Measurements from ENCODE around the gene HEXIM1.
"Not testable (repeated sequence)": the region's sequence is repeated elsewhere in the genome, so short reads cannot be mapped to it uniquely, and the experiment has no call there.

The HEXIM1 gene

GRCh38 chr17:45114117-45114932, 34.0 kb upstream of the HEXIM1 start:
- DNase-seq = no peak

- no peak for DNase-seq
Measured at GRCh38 chr17:45115015-45115625, 33.2 kb upstream of the HEXIM1 start.

GRCh38 chr17:45115871-45116270, 32.4 kb upstream of the HEXIM1 start:
- no peak for DNase-seq

DNA sequence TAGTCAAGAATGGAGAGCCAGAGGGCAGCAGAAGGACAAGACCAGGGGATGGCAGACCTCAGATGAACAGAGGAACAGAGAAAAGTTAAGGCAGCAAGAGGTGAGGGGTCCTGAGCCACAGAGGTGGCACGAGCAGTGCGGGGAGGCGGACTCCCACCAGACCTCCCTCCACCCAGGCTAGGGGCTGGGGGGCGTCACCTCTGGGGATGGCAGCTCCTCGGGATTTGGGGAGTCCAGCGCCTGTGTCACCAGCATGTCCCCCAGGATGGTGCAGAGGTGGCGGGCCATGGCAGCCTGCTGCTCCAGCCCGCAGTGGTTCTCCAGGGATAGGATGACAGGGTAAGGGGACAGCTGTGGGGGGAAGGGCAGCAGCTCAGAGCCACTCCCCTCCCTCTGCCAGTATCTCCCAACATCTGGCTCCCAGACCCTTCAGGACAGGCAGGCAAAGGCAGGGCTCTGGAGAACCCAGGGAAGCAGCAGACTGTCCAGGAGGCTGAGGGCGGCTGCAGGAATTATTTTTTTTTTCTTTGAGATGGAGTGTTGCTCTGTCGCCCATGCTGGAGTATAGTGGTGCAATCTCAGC, 31.8 kb upstream of the HEXIM1 start:
- DNase-seq = no peak

DNA sequence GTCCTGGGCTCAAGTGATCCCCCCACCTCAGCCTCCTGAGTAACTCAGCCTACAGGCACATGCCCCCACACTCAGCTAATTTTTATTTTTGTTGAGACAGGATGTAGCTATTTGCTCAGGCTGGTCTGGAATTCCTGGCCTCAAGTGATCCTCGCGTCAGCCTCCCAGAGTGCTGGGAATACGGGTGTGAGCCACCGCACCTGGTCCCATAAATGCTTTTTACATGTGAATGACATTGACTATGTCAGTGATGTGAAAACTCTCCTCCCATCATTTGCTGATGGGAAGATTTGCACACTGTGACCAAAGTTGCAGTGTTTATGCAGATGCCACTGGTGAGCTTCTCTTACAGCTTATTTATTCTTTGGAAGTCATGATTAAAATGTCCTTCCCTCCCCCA, 30.9 kb upstream of the HEXIM1 start:
- no peak for DNase-seq

DNA sequence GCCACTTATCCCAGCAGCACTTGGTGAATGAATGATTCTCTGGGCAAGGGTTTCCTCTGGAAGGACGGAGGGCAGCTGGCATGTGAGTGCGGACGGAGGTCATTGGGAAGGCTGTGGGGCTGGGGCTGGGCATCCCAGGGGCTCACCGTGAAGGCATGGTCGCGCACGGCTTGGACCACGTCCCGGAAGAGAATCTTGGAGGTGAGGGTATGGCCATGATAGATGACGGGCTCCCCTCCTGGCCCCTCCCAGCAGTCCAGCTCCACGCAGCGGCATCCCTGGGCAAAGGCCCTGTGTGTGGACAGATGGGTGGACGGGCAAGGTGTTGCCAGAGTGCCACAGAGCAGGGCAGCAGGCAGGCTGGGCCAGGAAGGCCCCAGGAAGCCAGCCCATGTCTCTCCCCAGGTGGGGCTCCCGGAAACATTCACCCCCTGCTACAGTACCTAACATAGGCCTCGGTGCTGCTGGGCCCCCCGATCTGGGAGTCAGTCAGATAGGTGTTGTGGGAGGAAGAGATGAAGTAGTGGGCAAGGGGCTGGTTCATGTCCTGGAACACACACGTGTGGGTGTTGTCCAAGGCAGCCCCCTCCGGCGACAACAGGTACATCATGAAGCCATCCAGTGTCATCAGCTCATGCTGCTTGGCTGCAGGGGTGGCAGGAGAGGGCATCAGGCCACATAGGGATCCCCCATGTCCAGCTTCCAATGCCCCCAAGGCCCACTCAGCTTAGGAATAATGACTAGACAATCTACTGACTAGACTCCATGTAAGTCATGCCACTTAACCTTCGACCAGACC, 30.2 kb upstream of the HEXIM1 start:
- DNase-seq = no peak

GRCh38 chr17:45118691-45119090, 29.6 kb upstream of the HEXIM1 start:
- DNase-seq = no peak

DNA sequence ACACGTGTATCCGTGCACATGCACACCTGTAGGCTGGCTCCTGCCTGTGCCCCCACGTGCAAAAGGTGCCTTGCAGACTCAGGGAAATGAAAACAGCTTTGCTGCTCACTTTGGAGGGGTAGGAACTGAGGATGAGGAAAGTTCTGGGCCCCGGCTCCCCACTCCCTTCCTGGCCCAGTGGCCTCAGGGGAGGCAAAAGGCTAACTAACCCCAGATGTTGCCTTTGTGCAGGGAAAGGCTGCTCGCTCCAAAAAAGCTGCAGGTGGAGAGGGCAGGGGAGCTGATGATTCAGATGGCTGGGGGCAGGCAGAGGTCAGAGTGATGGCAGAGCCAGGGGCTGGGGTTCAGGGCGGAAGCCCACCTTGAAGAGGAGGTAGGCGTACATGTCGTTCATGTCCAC, 28.3 kb upstream of the HEXIM1 start:
- no peak for DNase-seq

DNA sequence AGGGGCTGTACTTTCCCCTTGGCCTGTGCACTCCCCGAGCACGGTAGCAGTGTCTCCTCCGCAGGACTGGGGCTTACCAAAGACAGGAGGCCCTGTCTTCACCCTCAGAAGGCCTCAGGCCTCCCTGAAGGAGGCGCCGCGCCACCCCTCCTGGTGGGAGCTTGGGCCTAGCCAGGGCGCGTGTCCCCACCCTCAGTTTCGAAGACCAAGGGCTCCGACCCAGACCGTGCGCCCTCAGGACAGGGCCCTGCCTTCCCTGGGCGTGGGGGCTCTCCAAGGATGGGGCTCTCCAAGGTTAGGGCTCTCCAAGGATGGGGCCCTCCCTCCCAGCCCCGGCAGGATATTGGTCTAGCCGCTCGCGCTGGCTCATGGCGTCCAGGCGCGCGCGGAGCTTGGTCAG, 27.7 kb upstream of the HEXIM1 start:
- DNase-seq = no peak

GRCh38 chr17:45121055-45121454, 27.2 kb upstream of the HEXIM1 start:
- DNase-seq = no peak

GRCh38 chr17:45123076-45123770, 25.1 kb upstream of the HEXIM1 start:
- DNase-seq = no peak

DNA sequence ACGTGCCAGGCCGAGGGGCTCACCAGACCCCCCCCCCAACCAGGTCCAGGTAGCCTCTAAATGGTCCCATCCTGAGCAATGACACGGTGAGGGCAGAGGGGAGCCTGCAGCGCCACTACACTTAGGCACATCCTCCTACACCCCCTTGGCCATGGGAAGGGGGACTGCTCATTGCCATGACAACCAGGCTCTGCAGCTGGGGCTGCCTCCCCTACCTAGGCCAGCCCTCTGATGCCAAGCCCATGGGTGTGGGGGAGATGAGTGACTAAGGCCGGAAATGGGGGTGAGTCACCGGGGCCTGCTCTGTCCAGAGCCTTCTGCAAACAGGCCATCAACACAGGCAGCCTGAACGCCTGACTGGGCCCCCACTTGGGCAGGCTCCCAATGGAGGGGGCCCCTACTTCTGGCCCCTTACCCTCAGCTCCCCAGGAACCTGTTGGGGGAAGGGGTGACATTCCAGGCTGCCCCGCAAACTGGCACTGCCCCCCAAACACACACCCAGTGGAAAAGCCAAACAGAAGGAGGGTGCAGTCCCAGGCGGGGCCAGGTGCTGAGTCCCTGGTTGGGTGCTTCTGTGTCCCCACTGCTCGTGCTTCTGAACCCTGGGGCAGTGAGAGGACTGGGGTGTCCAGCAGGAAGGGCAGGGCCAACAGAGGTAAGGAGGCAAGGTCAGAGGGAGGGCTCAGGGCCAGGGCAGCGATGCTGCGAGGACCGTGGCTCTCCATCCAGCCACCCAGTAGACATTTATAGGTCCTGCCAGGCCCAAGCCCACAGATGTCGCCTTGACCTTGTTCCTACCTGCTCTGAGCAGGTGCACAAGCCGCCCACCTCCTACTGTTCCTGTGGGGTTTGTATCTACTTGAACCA, 24.1 kb upstream of the HEXIM1 start:
- no peak for DNase-seq

- DNase-seq = not testable (repeated sequence)
Measured at GRCh38 chr17:45124797-45125122, 23.5 kb upstream of the HEXIM1 start.

DNA sequence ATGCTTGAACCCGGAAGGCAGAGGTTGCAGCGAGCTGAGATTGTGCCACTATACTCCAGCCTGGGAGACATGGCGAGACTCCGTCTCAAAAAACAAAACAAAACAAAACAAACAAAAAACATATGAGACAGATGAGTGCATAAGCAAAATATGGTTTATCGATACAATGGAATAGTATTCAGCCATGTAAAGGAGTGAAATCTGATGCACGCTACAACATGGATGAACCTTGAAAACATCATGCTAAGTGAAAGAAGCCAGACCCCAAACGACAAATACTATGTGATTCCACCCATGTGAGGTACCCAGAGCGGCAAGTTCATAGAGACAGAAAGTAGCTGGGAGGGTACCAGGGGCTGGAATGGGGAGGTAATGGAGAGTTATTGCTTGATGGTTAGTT, 22.8 kb upstream of the HEXIM1 start:
- DNase-seq = no peak

DNA sequence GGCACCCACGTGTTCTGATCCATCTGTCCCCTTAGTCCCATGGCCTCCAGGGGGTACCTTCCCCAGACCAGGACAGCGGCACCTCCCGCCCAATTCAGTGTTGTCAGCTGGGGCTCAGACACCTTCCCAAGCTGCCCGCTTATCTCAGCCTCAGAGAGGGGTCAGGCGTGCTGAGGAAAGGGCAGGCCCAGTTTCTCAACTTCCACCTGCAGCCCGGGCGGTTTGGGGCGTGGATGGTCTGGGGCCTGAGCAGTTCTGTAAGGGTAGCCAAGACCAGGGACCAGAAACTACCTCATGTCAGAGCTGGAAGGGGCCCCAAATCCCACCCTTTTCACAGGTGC, 21.1 kb upstream of the HEXIM1 start:
- DNase-seq = no peak

- no peak for DNase-seq
Measured at GRCh38 chr17:45127548-45128300, 20.6 kb upstream of the HEXIM1 start.

DNA sequence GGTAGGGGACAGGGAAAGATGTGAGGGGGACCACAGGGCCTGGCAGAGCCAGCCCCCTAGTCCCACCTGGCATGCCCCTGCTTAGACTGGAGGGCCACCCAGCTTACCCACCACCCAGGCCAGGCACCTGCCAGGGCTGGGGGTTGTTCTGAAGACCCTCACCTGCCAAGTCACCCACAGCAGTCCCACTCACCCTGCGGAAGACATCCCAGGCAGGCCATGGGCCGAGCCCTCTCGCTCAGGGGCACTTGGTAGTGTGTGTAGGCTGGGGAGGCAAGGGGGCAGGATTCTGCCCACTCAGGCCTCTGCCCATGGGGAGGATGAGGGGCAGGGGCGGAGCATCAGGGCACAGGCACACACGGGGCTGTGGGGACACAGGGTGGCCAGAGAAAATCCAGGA, 19.9 kb upstream of the HEXIM1 start:
- DNase-seq = no peak

- no peak for DNase-seq
Measured at GRCh38 chr17:45128989-45129388, 19.3 kb upstream of the HEXIM1 start.

DNA sequence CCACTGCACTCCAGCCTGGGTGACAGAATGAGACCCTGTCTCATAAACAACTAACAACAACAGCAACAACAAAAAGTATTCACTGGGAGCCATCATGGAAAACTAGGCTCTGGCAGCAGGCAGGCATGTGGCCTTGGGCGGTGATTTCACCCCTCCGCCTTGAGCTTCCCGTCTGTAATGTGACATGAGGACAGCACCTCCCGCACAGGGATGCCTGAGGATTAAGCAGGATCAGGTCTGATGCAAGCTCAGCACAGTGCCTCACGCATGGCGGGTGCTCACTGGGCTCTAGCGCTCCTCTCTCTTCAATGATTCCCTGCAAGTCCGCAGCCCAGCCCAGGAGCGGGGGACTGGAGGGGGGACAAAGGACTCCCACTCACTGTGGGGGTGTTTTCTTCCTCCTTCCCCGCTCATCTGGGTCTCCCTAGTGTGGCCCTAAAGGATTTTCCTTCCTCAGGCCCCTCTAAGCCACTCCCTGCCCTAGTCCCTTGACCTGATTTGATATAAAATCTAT, 18.8 kb upstream of the HEXIM1 start:
- DNase-seq = no peak

DNA sequence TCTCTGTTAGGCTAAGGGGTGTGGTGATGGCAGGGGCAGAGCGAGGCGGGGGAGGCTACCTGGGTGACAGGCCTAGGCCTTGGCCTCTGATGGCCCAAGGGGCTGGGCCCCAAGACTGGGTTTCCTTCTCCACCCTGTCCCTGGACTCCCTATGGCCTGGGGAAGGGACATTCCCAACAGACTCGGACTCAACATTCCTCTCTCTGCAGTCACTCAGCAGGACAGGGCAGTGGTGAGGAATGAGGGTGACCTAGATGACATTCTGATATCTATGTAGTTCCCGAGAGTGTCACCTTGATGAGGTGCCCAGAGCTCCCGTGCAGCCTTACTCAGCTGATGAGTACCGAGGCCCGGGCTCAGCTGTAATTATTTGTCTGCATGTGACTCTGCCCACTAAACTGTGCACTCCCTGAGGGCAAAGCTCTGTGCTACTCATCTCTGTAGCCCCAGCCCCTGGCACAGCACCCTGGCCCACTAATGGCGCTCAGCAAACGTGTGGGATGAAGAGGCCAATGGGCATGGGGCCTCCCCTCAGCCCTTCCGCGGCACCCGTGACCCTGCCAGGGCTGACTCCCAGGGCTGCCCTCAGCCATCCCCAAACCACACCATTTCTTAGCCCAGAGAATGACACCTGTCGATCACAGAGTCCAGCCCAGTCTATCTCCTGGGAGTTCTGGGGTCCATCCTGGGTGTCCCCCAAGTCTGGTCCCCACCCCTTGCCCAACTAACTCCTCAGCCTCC, 18.2 kb upstream of the HEXIM1 start:
- no peak for DNase-seq

All from NCI-H2227 treated with DMSO at 0.1 percent for 48 hours (cell line).